GM19452 (cell line): ENCODE measurements around the gene NBPF26.
"Not testable (repeated sequence)": the region's sequence is repeated elsewhere in the genome, so short reads cannot be mapped to it uniquely, and the experiment has no call there.

ENCODE experiments used
- ATAC-seq: cut with Tn5 transposase; IDR thresholded peaks from one replicate; pipeline ENCODE4 v1.9.1; 2021; ENCODE audit not compliant: unreplicated experiment

Gene NBPF26

DNA sequence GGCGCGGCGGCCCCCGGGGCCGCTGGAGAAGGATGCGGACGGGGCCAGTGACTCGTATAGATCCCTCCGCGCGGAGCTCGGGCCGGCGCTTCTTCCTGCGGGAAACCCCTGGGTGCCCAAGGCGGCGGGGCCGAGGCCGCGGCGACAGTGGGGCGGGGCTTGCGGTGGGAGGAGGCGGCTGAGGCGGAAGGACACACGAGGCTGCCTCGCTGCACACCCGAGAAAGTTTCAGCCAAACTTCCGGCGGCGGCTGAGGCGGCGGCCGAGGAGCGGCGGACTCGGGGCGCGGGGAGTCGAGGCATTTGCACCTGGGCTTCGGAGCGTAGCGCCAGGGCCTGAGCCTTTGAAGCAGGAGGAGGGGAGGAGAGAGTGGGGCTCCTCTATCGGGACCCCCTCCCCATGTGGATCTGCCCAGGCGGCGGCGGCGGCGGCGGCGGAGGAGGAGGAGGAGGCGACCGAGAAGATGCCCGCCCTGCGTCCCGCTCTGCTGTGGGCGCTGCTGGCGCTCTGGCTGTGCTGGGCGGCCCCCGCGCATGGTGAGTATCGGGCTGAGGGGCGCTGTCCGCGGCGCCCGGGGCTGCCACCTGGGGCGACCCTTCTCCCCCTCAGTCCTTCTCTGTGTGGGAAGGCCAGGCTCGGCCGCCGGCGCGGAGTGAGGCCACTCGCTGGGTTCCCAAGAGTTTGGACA is at the start of gene NBPF26:
Gene NBPF26 (plus strand): TSS at position 231 of the 688 bp plus-strand sequence.
- not testable (repeated sequence) for ATAC-seq

DNA sequence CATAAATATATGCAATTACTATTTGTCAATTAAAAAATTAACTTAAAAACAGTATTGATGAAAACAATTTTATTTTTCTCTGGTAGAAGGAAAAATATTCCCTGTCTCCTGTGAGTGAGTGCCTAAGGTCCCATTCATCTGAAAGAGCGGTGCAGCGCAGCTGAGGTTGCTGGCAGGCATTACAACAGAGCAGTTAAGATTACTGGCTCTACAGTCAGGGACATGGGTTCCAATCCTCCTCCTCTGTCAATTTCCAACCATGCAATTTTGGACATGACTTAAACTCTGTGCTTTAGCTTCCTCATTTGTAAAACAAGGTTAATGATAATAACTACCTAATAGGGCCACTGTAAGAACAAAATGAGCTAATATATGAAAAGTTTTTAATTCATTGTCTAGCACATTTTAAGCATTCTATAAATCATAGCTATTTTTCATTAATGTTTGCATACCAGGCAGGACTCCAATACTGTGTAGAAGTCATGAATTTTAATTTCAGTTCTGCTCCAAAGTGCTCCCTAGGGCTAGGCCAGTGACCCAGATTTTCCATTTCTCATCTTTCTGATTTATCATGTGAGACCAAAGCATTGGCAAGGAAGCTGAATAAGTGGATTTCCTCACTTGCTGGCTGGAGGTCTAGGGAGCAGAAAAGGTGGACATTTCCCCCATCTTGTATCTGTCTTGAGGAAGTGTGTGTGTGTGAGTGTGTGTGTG is 43.5 kb upstream of the NBPF26 start:
- not testable (repeated sequence) for ATAC-seq

- ATAC-seq, result not testable (repeated sequence)
Observed at GRCh38 chr1:120680938-120681337, 42.8 kb upstream of the NBPF26 start.

- ATAC-seq, result not testable (repeated sequence)
Observed at GRCh38 chr1:120684397-120684796, 39.3 kb upstream of the NBPF26 start.

DNA sequence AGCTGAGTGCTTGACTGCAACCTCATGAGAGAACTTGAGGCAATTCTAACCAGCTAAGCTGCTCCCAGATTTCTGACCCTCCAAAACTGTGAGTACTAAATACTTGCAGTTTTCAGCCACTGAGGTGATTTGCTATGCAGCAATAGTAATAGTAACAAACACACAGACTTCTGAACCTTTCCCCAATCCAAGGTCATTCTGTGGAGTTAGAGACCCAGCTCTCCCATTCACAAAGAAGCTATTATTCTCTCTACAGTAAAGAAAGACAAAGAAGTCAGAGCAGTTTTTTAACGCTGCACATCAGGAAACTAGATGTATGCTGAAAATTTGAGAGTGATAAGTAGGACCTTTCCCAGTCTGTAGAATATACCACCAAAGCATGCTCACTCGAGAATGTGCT is 38.1 kb upstream of the NBPF26 start:
- not testable (repeated sequence) for ATAC-seq

DNA sequence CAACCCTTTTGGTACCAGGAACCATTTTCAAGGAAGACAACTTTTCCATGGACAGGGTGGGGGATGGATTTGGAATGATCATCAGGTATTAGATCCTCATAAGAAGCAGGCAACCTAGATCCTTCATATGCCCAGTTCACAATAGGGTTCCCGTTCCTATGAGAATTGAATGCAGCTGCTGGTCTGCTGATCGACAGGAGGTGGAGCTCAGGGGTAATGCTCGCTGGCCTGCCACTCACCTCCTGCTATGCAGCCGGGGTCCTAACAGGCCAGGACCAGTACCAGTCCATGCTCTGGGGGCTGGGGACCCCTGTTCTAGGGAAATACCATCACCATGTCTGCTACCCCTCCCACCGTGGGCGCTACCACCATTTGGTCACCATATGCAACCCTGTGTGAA is 36.5 kb upstream of the NBPF26 start:
- ATAC-seq, result not testable (repeated sequence)

GRCh38 chr1:120700807-120701562 is 22.8 kb upstream of the NBPF26 start:
- ATAC-seq, result not testable (repeated sequence)

- ATAC-seq, result not testable (repeated sequence)
Observed at GRCh38 chr1:120723358-120723714, 409 bp upstream of the NBPF26 start.

DNA sequence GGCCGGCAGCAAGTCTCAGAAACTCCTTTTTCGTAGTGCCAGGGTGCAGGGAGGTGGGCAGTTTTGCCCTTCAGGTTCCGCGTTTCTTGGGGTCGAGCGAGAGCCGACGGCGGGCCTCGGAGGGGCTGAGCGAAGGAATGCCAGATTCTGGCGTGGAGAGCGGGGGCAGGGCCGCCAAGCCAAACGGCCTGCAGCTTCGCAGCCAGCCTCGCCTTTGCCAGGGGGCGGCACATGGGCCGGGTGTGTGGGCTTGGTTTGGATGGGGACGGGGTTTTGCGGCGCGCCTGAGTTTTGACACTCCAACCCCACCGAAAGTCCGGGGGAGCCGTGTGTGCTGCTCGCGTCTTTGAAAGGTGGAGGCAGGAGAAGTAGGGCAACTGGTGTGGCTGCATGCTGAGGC is 762 bp downstream of the NBPF26 start:
- ATAC-seq, result not testable (repeated sequence)

DNA sequence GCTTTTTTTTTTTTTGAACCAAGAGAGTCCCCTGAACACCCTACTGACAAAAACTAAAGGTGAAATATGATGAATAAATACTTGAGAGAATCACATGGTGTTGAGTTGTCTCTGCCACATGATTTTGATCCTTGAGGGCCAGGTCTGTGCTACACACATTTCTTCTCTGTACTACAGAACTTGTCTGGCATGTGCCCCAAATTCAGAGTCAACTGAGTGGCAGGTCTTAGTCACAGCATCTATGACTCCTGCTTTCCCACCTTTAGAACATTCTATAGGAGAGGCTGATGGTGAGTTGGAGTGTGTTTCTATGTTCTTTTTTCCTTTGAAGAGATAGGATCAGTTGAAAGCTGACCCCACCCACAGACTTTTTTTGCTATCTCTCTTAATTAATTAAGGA is 5.1 kb downstream of the NBPF26 start:
- ATAC-seq, result not testable (repeated sequence)

GRCh38 chr1:120769090-120769489 is 45.3 kb downstream of the NBPF26 start:
- ATAC-seq, result not testable (repeated sequence)

- ATAC-seq, result not testable (repeated sequence)
Observed at GRCh38 chr1:120805452-120805851, 81.7 kb downstream of the NBPF26 start.

DNA sequence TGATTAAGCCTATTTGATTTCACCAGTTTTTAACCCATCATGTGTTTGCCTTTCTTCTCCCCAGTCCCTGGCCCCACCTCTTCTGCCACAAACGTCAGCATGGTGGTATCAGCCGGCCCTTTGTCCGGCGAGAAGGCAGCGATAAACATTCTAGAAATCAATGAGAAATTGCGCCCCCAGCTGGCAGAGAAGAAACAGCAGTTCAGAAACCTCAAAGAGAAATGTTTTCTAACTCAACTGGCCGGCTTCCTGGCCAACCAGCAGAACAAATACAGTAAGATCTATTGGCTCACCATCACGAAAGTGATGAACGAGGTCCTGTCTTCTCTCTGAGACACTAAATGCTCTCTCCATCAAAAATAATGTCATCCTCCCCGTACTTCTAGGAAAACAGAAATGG is 88.1 kb downstream of the NBPF26 start:
- ATAC-seq, result not testable (repeated sequence)

GRCh38 chr1:120825051-120825450 is 101.3 kb downstream of the NBPF26 start:
- ATAC-seq, result not testable (repeated sequence)

DNA sequence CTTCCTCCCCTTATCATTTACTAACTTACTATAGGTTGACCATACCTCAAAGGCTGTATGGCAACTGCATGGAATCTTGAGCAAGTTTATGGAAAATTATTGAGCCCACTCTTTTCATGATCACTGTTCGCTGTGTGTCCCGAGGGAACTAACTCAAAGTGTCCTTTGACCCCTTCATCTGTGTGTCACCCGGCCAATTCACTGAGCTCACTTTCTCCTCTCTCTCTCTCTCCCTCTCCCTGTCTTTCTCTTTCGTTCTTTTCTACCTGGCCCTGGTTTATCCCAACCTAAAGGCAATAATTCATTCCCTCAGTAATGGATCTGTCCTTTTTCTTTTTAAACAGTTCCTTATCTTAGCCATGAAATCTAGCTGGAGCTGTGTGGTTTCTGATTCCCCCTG is 102.9 kb downstream of the NBPF26 start:
- not testable (repeated sequence) for ATAC-seq

DNA sequence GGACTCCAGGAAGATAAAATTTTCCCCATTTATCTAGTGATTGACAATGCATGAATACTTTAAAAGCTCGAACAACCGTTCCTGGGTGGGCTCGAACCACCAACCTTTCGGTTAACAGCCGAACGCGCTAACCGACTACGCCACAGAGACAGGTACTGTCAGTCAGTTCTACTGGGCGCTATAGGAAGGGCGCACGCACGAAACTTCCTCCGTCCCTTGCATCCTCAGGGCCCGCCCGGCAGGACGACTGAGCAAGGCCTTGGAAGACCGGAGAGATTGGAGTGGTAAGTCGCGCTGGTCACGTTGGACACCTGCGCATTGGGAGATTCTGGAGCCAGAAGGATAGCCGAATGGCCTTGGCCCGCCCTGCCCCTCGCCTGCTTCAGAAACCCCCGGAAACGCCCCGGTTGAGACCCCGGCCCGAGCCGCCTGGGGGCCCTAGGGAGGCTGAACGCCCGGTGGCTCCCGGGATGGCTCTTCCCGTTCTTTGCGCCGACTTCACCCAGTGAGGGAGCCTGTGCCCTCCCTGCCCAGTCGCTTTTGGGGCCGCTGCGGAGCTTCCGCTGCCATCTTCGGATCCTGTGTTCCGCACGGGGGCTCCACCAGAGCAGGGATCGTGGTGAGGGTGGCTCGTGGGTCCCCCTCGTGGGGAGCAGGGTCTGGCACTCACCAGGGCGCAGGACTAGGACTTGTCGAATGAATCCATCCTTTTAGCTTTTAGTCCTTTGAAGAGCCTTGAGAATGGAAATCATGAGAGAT is 120.6 kb downstream of the NBPF26 start:
- ATAC-seq, result not testable (repeated sequence)

GRCh38 chr1:120844945-120845330 is 121.2 kb downstream of the NBPF26 start:
- not testable (repeated sequence) for ATAC-seq

GRCh38 chr1:120849400-120850286 is 125.9 kb downstream of the NBPF26 start:
- ATAC-seq, result not testable (repeated sequence)

DNA sequence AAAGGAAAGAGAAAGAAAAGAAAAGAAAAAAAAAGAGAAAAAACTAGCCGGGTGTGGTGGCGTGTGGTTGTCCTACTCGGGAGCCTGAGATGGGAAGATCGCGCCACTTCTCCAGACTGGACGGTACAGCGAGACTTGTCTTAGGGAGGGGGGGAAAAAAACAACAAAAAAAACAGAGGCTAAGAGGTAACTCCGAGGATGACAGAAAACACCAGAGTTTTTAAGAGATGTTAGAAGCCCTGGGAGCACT is 126.5 kb downstream of the NBPF26 start:
- ATAC-seq, result not testable (repeated sequence)
